GM19238 (cell line): ENCODE results near the gene CYBB.

ENCODE experiments used
- DNase-seq: peaks from one replicate; pipeline ENCODE4 v3.0.0; 2011; ENCODE audit warnings: low spot score; ENCODE audit not compliant: insufficient read length

The CYBB gene

GRCh38 chrX:37840931-37841330, 61.1 kb downstream of the CYBB start:
- DNase-seq = no peak

DNA sequence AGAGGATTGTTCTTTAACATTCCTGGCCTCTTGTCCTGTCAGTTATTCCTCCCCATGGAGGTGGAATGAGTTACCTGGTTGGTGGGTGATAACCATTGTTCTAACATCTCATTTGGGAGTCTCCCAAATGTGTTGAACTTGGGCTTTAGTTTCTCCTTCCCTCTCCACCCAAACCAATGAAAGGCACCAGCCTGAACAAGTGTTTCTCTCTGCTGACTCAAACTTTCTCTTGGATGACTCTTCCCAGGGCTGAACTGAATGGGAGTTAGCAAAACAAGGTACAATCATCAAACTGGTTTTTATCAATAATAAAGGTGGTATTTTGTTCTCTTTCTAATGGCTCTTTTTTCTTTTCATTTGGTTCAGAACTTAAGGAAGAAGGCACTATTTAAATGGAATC, 64.8 kb downstream of the CYBB start:
- no peak for DNase-seq

DNA sequence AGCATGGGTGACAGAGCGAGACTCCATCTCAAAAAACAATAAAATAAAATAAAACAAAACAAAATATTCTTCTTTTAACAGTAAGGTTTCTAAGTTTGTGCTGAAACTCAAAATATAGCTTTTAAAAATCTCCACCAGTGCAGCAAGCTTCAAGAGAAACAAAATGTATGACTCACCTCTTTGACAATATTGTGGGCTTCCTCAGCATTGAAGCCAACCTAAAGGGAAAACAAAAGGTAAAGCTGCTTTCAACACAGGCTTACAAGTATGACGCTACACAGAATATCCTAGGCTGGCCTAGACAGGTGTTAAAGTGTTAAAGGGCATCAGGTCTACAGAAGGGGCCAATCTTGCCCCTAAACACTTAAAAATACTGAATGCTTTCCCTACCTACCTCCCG, 66.3 kb downstream of the CYBB start:
- DNase-seq = no peak

GRCh38 chrX:37846558-37846933, 66.7 kb downstream of the CYBB start:
- no peak for DNase-seq

DNA sequence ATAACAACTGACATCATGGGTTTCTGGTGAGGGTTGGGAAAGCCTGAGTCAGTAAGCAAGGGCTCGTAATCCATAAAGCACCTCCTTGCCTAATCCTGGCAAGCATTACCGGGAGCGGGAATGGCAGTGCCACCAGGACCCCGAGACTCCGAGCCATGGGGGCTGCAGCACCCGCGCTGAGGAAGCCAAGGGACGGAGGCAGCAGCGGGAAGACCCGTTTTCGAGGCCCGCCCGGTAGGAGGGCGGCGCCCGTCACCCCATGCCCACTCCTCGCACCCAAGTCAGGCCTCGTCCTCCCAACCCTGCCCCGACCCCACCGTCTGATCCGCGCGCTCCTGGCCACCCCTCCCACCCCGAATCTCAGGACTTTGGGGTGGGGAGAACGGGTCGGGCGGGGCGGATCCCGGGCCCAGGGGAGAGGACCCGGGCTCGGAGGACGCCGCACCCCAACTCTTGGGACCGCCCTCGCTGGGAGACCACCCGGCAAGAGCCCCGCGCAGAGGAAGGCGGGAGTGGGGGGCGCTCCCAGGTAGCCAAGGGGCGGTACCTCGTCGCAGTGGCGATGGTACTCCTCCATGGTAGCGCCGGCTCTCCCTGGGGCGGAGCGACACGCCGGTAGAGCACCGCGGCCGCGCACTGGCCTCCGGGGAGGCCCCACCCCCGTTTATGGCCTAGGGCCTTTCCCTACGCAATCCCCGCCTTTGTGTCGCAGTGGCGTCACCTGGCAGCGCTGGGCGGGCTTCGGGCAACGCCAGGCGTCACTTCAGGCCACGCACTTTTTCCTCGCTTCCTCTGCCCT, 67.3 kb downstream of the CYBB start, which contains the start of gene DYNLT3:
Gene DYNLT3 (minus strand): TSS at position 638 of the 799 bp plus-strand sequence. CDS start 61 bp downstream, at position 577.
- DNase-seq = peak; percentile 66

DNA sequence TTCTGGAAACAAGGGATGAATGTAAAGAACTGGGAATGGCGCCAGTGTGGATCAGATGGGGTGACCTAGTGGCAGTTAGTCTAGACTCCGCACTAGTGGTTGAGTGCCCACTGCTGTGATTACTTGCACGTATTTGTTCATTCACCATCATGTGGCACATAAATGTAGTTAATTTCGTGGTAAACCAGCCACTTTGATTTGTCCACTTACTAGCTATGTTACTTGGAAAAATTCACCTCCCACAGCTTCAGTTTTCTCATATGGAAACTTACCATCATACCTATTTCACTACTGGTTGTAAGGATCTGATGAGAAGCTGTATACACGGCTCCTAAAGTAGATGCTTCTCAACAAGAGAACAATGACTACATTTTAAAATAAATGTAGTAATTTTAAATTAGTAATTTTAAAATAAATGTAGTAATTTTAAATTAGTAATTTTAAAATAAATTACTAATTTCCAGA, 67.9 kb downstream of the CYBB start:
- no peak for DNase-seq

GRCh38 chrX:37854148-37854547, 74.3 kb downstream of the CYBB start:
- no peak for DNase-seq

DNA sequence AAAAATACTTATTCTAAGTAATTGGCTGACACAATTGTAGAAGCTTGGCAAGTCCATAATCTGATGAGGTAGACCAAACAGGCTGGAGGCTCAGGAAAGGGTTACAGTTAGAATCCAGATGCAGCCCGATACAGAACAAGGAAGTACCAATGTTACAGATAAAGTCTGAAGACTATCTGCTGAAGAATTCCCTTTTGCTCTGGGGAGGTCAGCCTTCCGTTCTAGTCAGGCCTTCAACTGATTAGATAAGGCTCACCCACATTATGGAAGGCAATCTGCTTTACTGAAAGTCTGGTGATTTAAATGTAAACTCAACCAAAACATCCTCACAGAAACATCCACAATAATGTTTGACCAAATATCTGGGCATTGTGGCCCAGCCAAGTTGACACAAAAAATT, 74.9 kb downstream of the CYBB start:
- no peak for DNase-seq

- DNase-seq = no peak
Measured at GRCh38 chrX:37860721-37861120, 80.9 kb downstream of the CYBB start.

GRCh38 chrX:37862851-37863250, 83.0 kb downstream of the CYBB start:
- no peak for DNase-seq
